Skeletal muscle satellite cell (primary cell): ENCODE measurements around the gene BRSK2.

Source experiments
- H3K27me3 ChIP-seq: 2 replicates; pipeline ENCODE4 v1.7.0; 2013; ENCODE audit warnings: low read length; ENCODE audit not compliant: control insufficient read depth, insufficient read depth
- H3K36me3 ChIP-seq: 2 replicates; pipeline ENCODE4 v1.7.0; 2013; ENCODE audit warnings: mild to moderate bottlenecking, control low read depth, low read length; ENCODE audit not compliant: insufficient read depth
- H3K4me1 ChIP-seq: 2 replicates; pipeline ENCODE4 v1.7.0; 2013; ENCODE audit warnings: low read length; ENCODE audit not compliant: control insufficient read depth, insufficient read depth
- H3K4me2 ChIP-seq: 2 replicates; pipeline ENCODE4 v1.7.0; 2013; ENCODE audit warnings: mild to moderate bottlenecking, low read length
- H3K4me3 ChIP-seq: 2 replicates; pipeline ENCODE4 v1.7.0; 2013; ENCODE audit warnings: low read length
- H3K9ac ChIP-seq: 2 replicates; pipeline ENCODE4 v1.7.0; 2013; ENCODE audit warnings: mild to moderate bottlenecking, low read depth, low read length, moderate library complexity
- H3K9me3 ChIP-seq: replicated peaks from 2 replicates; pipeline ENCODE4 v1.7.0; 2013; ENCODE audit warnings: mild to moderate bottlenecking, control low read depth, low read length

Gene BRSK2

GRCh38 chr11:1394936-1395772, 5.4 kb downstream of the BRSK2 start:
- H3K27me3 ChIP-seq = peaks cover 33% of the 10 kb centered on the region
- no peak overlapping the region for H3K9ac ChIP-seq
- H3K36me3 ChIP-seq = no peaks in the 10 kb centered on the region

GRCh38 chr11:1395773-1396374, 6.1 kb downstream of the BRSK2 start:
- peaks cover 30% of the 10 kb centered on the region for H3K27me3 ChIP-seq

More at GRCh38 chr11:1394936-1395772, 5.4 kb downstream of the BRSK2 start:
- no peaks in the 10 kb centered on the region for H3K4me1 ChIP-seq
- no peak overlapping the region for H3K4me3 ChIP-seq
- no peaks in the 10 kb centered on the region for H3K9me3 ChIP-seq
- no peak overlapping the region for H3K4me2 ChIP-seq

GRCh38 chr11:1396375-1396841, 6.7 kb downstream of the BRSK2 start:
- Histone ChIP-seq H3K27me3 (peaks cover 27% of the 10 kb centered on the region), H3K9ac (no peak overlapping the region), H3K36me3 (no peaks in the 10 kb centered on the region), H3K4me3 (no peak overlapping the region), H3K4me2 (no peak overlapping the region), H3K4me1 (no peaks in the 10 kb centered on the region), H3K9me3 (no peaks in the 10 kb centered on the region)

More at GRCh38 chr11:1395773-1396374, 6.1 kb downstream of the BRSK2 start:
- Histone ChIP-seq H3K9me3 (no peaks in the 10 kb centered on the region), H3K36me3 (no peaks in the 10 kb centered on the region), H3K9ac (no peak overlapping the region), H3K4me2 (no peak overlapping the region), H3K4me3 (no peak overlapping the region), H3K4me1 (no peaks in the 10 kb centered on the region)

GRCh38 chr11:1397146-1397861, 7.6 kb downstream of the BRSK2 start:
- H3K27me3 ChIP-seq = peaks cover 20% of the 10 kb centered on the region
- H3K4me3 ChIP-seq = no peak overlapping the region
- H3K9ac ChIP-seq = no peak overlapping the region

GRCh38 chr11:1397862-1398527, 8.3 kb downstream of the BRSK2 start:
- no peak overlapping the region for H3K4me3 ChIP-seq
- no peak overlapping the region for H3K9ac ChIP-seq
- H3K4me2 ChIP-seq = no peak overlapping the region
- H3K27me3 ChIP-seq = peaks cover 13% of the 10 kb centered on the region
- H3K36me3 ChIP-seq = no peaks in the 10 kb centered on the region
- no peaks in the 10 kb centered on the region for H3K4me1 ChIP-seq
- H3K9me3 ChIP-seq = no peaks in the 10 kb centered on the region

More at GRCh38 chr11:1397146-1397861, 7.6 kb downstream of the BRSK2 start:
- H3K4me2 ChIP-seq = no peak overlapping the region
- no peaks in the 10 kb centered on the region for H3K9me3 ChIP-seq
- no peaks in the 10 kb centered on the region for H3K4me1 ChIP-seq
- H3K36me3 ChIP-seq = no peaks in the 10 kb centered on the region

GRCh38 chr11:1398528-1399235, 8.9 kb downstream of the BRSK2 start:
- Histone ChIP-seq H3K27me3 (peaks cover 11% of the 10 kb centered on the region), H3K4me1 (no peaks in the 10 kb centered on the region), H3K4me3 (no peak overlapping the region), H3K36me3 (no peaks in the 10 kb centered on the region), H3K4me2 (no peak overlapping the region), H3K9me3 (no peaks in the 10 kb centered on the region), H3K9ac (no peak overlapping the region)

- no peak overlapping the region for H3K9ac ChIP-seq
- no peak overlapping the region for H3K4me2 ChIP-seq
- H3K9me3 ChIP-seq = no peaks in the 10 kb centered on the region
- H3K36me3 ChIP-seq = no peaks in the 10 kb centered on the region
- H3K4me3 ChIP-seq = no peak overlapping the region
- H3K27me3 ChIP-seq = peaks cover 11% of the 10 kb centered on the region
- H3K4me1 ChIP-seq = no peaks in the 10 kb centered on the region
Observed at GRCh38 chr11:1399386-1400316, 9.9 kb downstream of the BRSK2 start.

GRCh38 chr11:1400317-1401170, 10.8 kb downstream of the BRSK2 start:
- no peaks in the 10 kb centered on the region for H3K36me3 ChIP-seq
- no peak overlapping the region for H3K4me3 ChIP-seq
- peaks cover 11% of the 10 kb centered on the region for H3K27me3 ChIP-seq
- no peaks in the 10 kb centered on the region for H3K9me3 ChIP-seq
- no peak overlapping the region for H3K9ac ChIP-seq
- H3K4me2 ChIP-seq = no peak overlapping the region
- no peaks in the 10 kb centered on the region for H3K4me1 ChIP-seq

GRCh38 chr11:1401171-1401445, 11.4 kb downstream of the BRSK2 start:
- H3K36me3 ChIP-seq = no peaks in the 10 kb centered on the region
- H3K9me3 ChIP-seq = no peaks in the 10 kb centered on the region
- H3K4me2 ChIP-seq = no peak overlapping the region
- no peak overlapping the region for H3K4me3 ChIP-seq
- no peaks in the 10 kb centered on the region for H3K4me1 ChIP-seq
- H3K9ac ChIP-seq = no peak overlapping the region
- peaks cover 11% of the 10 kb centered on the region for H3K27me3 ChIP-seq
